Fibroblast of mammary gland (primary cell): ENCODE results near the gene APBA2.

Source experiments
- DNase-seq: peaks from one replicate; pipeline ENCODE4 v3.0.0-alpha.2; 2010; ENCODE audit warnings: low read depth
- H3K4me3 ChIP-seq: 2 replicates; pipeline ENCODE4 v1.5.1; 2011; ENCODE audit warnings: low read depth, mild to moderate bottlenecking, low read length, moderate library complexity; ENCODE audit not compliant: control insufficient read depth
- CTCF ChIP-seq: conservative IDR thresholded peaks from 2 replicates; pipeline ENCODE4 v1.5.1; 2011; ENCODE audit warnings: low read depth, low read length, inconsistent platforms; ENCODE audit not compliant: control insufficient read depth, insufficient read depth

APBA2 gene

GRCh38 chr15:29130951-29131839, 245.4 kb downstream of the APBA2 start:
- no peak for DNase-seq

GRCh38 chr15:29131840-29132420, 246.2 kb downstream of the APBA2 start:
- DNase-seq = no peak
- no peak overlapping the region for H3K4me3 ChIP-seq
- no peak for TF ChIP-seq CTCF

More at GRCh38 chr15:29130951-29131839, 245.4 kb downstream of the APBA2 start:
- TF ChIP-seq CTCF = no peak
- H3K4me3 ChIP-seq = no peak overlapping the region

GRCh38 chr15:29132735-29133181, 247.0 kb downstream of the APBA2 start:
- no peak overlapping the region for H3K4me3 ChIP-seq
- DNase-seq = no peak
- TF ChIP-seq CTCF = no peak

- H3K4me3 ChIP-seq = no peak overlapping the region
- TF ChIP-seq CTCF = no peak
Measured at GRCh38 chr15:29133321-29133720, 247.5 kb downstream of the APBA2 start.

GRCh38 chr15:29133791-29134190, 248.0 kb downstream of the APBA2 start:
- DNase-seq = no peak
- no peak overlapping the region for H3K4me3 ChIP-seq
- TF ChIP-seq CTCF = no peak

More at GRCh38 chr15:29133321-29133720, 247.5 kb downstream of the APBA2 start:
- no peak for DNase-seq

- no peak overlapping the region for H3K4me3 ChIP-seq
- TF ChIP-seq CTCF = no peak
- no peak for DNase-seq
Measured at GRCh38 chr15:29134239-29134638, 248.5 kb downstream of the APBA2 start.
